GM21529 (cell line): ENCODE data around the gene ZNF688.

Experiments used
- ATAC-seq: cut with Tn5 transposase; IDR thresholded peaks from one replicate; pipeline ENCODE4 v1.9.1; 2021; ENCODE audit not compliant: unreplicated experiment

Gene ZNF688

DNA sequence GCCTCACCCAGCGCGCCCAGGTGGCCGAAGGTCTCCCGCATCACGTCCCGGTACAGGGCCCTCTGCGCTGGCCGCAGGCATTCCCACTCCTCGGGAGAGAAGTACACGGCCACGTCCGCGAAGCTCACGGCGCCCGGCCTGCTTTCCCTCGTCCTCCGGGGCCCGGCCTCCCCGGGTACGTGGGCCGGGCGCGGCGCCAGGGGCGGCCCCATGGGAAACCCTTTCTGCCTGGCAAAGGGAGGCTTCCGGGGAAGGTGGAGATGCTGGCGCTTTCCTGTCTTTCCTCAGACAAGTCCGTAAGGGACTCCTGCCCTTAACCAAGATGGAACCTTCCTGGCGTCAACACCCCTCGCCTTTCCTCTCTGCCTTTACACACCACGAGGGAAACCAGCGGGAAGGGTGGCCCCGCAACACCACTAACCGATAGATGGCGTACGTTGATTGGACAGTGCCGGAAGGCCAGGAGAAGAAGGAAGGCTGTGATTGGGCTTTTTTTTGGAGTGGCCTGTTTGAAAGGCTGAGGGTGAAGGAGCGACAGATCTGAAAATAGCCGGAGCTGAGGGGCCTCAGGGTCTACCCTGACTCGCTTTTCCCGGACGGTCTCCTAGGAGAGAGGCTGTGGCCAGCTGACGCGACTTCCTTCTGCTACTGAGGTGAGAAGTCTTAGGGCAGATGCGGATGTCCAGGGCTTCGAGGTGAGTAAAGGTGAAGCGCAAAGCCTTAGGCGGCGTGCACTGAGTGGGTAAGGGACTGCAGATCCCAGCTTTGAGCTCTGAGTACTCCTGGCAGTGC, 14.1 kb upstream of the ZNF688 start, which contains the start of gene ZNF785:
Gene ZNF785 (minus strand): TSS at position 298 of the 792 bp plus-strand sequence. CDS start 86 bp downstream, at position 212.
- peak; percentile 92 for ATAC-seq

DNA sequence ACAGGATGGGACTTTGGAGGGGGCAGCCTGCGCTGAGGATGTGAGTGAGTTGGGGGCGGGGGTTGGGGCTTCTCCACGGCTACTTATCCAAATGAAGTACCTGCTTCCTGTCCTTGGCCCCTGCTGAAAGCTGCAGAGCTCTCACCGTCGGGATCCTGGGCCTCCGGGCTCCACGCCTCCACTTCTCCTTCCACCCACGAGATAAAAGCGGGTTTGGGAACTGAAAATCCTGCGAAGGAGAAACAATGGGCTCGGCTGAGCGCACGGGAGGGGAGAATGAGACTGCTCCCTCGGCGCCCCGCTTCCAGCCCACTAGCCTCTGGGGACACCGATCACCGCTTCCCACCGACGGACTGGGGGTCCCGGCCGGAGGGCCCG, 13.5 kb upstream of the ZNF688 start:
- ATAC-seq = peak; percentile 40

DNA sequence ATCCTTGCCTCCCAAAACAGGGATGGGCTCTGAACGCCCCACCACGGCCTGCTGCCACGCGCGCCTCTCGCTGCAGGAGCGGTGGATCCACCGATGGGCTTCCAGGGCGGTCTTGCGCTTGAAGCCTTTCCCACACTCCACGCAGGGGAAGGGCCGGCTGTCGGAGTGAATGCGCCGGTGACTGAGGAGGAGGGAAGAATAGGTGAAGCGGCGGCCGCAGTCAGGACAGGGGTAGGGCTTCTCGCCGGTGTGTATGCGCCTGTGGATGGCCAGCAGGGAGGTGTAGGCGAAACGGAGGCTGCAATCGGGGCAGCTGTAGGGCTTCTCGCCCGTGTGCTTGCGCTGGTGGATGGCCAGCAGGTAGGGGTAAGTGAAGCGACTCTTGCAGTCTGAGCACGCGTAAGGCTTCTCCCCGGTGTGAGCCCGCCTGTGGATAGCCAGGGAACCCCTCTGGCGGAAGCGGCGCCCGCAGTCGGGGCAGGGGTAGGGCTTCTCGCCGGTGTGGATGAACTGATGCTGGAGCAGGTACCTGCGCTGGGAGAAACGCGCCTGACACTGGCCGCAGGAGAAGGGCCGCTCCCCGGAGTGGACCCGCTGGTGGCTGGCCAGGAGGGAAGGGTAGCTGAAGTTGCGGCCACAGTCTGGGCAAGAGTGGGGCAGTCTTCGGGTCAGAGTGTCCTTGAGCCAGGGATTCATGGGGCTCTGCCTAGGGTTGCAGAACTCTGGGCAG, 11.3 kb upstream of the ZNF688 start:
- no peak for ATAC-seq

DNA sequence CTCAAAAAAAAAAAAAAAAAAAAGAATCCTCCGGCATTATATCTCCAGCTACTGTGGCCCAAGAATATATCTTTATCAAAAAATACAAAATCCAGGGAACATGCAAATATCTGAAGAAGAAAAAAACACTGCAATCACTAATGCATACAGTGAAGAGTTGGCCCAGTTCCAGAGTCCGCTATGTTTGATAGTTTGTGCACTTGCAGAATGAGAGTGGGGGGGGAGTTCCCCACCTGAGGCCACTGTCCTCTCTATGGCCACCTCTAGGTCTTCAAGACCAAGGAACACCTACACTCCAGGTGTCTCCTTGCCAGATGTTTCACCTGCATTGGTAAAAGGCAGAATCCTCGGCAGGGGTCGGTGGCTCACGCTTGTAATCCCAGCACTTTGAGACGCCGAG, 9.9 kb upstream of the ZNF688 start:
- ATAC-seq = no peak

DNA sequence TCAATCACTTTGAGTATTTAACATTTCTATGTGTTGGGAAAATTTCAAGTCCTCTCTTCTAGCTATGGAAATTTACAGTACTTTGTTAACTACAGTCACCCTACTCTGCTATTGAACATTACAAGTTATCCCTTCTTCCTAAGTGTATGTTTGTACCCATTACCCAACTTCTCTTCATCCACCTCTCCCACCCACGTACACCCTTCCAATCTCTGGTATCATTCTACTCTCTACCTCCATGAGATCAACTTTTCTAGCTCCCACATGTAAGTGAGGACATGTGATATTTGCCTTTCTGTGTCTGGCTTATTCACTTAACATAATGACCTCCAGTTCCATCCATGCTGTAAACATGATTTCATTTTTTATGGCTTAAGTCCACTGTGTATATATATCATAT, 3.2 kb upstream of the ZNF688 start:
- ATAC-seq = no peak

DNA sequence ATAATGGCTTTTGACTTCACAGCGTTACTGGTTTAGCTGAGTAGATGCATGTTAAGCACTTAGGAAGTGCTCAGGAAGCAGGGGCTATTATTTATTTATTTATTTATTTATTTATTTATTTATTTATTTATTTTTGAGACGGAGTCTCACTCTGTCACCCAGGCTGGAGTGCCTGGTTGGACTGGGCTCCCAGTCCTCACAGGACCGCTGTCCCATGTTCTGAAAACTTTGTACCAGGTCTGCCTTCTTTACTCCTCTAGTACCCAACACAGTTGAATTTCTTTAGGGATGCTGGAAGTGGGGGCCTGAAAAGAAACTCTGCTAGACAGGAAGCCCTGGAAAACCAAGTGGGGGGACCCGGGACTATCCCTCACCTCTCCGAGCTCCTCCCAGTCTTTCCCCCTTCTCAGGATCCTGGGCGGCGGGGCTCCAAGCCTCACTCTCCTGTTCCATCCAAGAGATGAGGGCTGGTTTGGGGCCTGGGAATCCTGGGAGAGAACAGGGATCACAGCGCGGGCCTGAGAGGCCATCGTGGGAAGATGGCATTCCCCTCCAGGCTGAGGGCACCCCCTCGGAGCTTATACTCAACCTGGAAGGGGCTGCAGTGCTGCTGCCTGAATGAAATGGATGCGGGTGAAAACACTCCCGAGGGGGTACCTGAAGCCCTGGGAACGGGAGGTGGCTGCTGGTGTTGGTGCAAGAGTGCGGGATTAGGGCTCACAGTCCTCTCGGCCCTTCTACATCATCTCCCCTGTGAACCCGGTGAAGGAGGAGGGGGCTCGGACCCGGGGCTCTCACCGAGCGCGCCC, 674 bp downstream of the ZNF688 start:
- no peak for ATAC-seq

DNA sequence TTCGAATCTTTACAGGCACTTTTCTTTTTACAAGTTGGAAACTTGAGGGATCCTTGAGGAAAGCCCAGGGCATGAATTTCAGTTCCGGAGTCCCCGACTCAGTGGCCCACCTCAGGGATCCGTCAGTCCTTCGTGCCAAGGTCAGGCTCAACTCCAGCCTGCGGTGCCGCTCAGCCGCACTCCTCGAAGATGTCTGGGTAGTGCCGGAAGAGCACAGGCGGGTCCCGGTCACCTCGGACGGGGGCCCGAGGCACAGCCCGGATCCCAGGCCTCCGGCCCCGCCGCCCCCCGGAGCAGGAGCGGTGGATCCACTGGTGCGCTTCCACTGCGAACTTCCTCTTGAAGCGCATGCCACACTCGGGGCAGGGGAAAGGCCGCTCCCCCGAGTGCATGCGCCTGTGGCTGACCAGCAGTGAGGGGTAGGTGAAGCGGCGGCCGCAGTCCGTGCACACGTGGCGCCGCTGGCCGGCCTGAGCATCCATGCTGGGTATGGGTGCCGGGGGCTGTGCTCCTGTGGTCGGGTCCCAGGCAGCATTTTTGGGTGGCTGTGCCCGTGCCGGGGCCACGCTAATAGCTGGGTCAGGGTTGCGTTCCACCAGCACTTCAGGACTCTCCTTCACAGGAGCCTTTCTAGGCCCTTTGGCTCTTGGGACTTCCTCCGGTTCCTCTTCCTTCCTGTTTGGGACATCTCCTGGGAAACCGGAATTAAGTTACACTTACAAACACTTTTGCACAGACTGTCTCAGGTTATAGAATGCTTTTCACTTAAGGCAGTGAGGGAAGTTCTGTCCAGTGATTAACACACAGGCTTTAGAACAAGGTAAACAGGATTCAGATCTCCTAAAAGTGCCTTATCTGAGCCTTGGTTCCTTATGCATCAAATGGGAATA, 1.5 kb downstream of the ZNF688 start:
- no peak for ATAC-seq

DNA sequence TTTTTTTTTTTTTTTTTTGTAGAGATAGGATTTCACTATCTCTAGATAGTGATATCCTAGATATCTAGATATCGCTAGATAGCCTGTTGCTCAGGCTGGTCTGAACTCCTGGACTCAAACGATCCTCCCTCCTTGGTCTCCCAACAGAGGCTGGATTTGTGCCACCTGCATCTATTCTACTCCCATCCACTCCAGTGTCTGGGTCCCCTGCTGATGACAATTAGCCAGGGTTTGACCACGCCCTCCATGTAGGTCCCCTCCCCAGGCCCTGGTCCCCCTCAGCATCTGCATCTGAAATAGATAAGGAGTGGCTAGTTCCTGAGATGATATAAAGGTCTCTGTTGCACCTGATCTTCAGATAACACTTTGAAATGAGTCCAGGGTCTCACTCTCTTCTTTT, 2.2 kb downstream of the ZNF688 start:
- ATAC-seq = no peak

DNA sequence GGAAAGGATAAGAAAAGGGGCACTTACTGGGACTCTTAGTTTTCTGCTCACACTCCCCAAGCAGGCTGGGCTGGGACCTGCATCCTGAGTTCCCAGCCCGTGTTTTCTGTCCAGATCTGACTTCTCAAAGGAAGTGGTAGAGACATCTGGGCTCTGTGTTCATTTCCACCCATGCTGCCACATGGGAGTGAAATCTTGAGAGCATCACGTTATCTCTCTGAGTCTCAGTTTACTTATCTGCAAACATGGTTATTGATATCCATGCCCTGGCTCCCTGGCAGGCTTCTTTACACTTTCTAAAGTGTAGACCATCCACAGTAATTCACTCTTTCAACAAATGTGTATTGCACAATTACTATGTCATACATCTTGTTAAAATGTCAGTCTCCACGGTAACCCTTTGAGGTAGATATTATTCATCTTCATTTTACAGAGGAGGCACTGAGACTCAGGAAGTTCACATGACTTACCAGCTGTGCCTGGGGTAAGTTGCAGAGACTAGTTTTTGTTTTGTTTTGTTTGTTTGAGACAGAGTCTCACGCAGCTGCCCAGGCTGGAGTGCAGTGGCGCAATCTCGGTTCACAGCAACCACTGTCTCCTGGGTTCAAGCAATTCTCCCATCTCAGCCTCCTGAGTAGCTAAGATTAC, 3.4 kb downstream of the ZNF688 start:
- no peak for ATAC-seq

DNA sequence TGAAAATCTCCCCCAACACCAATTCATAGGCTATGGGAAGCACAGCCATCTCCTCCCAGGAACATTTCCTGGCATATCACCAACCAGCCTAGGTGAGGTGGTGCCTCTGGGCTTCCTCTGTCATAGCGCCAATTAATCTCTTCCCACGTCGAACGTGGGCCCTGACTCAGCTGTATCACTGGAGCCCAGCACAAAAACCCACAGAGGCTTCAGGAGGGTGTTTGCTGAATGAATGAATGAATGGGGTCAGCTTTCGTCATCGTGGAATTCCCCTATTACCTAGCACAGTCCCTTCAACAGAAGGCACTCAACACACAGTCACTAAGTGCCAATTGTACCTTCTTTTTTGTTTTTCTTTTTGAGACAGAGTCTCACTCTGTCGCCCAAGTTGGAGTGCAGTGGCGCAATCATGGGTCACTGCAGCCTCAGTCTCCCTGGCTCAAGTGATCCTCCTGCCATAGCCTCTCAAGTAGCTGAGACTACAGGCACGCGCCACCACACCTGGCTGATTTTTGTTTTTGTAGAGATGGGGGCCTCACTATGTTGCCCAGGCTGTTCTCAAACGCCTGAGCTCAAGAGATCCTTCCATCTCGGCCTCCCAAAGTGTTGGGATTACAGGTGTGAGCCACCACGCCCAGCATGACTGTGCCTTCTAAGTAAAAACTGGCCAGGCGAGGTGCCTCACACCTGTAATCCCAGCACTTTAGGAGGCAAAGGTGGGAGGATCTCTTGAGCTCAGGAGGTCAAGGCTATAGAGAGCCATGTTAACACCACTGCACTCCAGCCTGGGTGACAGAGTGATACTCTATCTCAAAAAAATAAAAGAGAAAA, 4.1 kb downstream of the ZNF688 start:
- no peak for ATAC-seq

DNA sequence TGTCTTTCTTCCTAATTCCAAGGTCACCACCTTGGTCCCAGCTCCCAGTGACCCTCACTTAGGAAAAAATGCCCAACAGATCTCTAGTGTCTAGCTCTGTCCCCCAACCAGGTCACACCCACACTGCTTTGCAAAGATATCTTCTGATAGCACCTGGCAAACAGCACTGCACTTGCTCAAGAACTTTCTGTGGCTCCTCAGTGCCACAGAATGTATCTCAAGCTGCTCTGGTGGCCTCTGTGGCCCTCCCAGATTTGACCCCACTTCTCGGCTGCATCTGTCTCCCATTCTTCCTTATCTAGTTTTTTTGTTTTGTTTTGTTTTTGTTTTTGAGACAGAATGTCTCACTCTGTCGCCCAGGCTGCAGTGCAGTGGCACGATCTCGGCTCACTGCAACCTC, 5.0 kb downstream of the ZNF688 start:
- ATAC-seq = no peak

DNA sequence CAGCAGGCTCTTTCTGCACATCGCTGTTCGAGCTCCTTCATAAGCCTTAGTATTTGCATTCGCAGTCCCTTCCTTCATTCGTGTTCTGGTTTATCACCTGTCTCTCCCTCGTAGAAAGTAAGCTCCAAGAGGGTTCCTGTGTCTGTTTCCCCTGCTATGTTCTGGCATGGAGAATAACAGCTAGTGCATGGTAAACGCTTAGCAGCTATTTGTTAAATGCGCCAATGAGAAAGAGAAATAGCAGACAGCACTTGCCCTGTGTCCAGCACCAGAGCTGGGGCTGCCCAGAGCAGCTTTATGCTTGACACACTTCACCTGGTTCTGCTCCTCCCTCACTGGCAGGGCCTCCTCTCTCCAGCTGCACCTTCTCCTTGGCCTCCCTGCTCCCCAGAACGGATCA, 5.5 kb downstream of the ZNF688 start:
- ATAC-seq = no peak

DNA sequence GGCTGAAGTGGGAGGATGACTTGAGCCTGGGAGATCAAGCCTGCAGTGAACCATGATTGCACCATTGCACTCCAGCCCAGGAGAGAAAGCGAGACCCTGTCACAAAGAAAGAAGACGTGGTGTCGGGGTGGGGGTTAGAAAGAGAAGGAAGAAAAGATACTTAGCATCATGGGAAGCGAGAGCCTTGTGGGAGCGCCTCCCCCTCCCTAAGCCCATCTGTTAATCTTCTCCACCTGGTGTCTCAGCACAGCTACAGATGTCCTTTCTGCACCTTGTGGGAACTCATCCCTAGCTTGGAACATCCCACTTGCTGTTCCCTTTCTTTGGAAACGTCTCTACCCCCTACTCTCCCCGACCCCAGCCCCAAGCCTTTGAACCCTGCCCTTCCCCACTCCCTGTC, 6.0 kb downstream of the ZNF688 start:
- no peak for ATAC-seq

DNA sequence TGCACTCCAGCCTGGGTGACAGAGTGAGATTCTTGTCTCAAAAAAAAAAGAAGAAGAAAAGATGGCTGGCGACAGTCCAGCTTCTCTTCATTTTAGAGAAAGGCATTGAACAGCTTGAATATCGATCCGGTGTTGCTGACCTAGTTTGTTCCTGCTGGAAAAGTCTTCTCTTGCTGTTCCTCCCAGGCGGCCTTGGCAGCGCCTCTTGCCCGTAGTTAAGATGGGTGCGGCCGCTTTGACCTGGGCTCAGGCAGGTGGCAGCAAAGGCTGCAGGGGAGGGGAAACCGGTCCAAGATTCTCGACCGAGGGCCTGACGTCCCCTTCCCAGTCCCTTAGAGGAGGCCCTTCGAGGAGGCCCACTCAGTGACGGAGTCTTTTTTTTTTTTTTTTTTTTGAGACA, 9.5 kb downstream of the ZNF688 start:
- ATAC-seq = no peak

DNA sequence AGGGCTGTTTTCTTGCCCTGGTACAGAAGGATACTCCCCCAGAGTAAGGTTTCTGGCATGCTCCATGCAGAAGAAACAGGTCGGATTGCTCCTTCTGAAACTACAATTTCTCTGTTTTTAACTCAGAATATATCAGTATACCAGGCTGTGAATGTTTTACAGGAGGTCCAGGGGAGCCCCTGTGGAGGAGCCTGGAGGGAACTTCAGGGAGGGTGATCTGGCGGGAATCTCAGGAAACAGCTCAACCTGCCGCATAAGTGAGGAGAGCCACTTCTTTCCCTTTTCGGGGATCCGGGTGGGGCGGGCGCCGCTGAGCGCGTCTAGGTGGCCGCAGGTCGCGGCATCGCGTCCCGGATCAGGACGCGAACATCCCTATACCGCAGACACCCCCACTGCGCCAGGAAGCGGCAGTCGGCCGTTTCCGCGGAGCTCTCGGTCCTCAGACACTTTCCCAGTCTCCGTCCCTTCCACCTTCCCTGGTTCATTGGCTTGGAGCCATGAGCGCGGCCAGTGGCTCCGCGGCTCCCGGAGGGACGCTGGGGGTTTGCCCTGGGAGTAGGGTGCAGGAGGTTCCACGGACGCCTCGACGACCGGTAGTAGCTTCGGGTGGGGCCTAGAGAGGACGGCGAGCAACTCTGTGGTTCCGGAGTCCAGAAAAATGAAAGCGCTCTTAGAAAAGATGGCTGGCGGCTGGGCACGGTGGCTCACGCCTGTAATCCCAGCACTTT, 10.3 kb downstream of the ZNF688 start:
- no peak for ATAC-seq

DNA sequence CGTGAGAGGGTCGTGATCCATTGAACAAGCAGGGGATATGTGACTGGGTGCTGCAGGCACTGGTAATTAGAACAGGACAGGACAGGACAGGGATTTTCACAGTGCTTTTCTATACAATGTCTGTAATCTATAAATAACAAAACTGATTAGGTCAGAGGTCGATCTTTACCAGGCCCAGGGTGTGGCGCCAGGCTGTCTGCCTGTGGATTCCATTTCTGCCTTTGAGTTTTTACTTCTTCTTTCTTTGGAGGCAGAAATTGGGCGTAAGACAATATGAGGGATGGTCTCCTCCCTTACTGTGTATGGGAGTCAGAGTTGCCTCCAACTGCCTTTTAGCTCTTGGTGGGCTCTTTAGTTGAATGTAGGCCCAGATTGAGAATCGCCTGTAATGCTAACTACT, 11.8 kb downstream of the ZNF688 start:
- no peak for ATAC-seq

DNA sequence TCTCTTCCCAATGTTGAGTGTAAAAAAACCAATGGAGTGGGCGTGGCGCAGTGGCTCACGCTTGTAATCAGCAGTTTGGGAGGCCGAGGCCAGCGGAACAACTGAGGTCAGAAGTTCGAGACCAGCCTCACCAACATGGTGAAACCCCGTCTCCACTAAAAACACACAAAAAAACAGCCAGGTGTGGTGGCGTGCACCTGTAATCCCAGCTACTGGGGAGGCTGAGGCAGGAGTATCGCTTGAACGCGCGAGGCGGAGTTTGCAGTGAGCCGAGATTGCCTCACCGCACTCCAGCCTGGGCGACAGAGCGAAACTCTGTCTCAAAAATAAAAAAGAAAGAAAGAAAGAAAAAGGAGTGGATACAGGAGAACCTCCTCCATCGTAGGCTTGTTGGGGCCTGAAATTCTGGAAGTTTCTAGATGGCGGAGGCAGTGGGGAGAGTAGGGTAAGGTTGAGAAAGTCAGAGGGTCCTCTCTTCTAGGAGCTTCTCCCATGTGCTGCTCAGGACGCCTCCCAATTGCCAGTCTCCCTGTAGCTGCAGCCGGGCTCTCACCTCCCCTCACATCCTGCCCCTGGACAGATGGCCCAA, 12.6 kb downstream of the ZNF688 start:
- ATAC-seq = no peak
